Measurements from ENCODE around the gene MEF2C.

Gene MEF2C

DNA sequence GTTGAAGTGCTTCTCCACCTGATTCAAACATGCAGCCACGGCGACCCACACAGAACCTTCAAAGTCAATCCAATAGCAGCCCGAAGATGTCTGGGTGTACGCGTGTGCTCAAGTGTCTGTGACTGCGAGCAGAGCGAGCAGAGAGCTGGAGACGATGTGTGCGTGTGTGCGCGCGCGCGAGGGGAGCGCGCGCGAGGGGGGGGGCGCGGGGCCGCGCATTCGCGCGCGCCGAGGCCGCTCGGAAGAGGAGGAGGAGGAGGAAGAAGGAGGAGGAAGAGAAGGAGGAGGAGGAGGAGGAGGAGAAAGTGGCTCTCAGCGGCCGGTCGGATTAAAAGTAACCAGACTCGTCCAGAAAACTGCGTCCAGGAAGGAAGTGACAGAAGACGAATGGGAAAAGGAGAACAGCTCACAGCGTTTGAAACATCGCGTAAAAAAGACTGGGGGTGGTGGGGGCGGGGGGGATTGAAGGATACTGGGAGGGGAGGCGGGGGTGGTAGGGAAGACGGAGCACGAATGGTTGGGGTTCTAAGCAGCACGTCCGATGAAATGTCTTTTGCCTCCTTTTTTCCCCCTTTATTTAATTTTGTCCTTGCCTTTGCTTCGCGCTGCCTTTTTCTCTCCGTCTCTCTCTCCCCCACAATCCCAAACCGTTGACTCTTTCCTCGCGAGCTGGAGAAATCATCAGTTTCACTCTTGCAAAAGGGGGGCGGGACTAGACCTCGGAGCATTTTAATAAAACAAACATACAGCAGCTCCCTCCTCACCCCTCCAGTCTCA is at the start of gene MEF2C:
Gene MEF2C, minus strand, starts transcription at position 126 of the 777 bp plus-strand sequence. CDS start 59,396 bp downstream, outside the sequence.
- no peak for DNase-seq (ENCODE audit: low read depth)

DNA sequence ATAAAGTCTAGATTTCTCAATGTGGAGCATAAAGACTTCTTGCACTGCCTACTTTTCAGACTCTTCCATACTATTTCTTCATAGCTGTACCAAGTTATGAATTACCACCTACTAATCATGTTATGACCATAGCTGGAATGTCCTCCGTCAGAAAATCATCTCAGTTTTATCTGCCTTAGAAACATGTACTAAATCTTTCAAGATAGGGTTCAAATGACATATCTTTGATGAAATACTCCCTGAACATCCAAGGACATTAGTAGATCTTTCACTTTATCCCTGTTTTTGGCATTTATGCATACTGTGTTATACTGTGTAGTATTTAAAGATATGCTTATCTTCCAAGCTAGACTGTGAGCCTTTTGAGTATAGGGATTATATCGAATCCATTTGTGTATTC is 49.6 kb upstream of the MEF2C start:
- DNase-seq (ENCODE audit: low read depth): no peak
- no peak overlapping the region for H3K4me3 ChIP-seq (ENCODE audit: low read depth, low read length)
- TF ChIP-seq, protein P1, sequence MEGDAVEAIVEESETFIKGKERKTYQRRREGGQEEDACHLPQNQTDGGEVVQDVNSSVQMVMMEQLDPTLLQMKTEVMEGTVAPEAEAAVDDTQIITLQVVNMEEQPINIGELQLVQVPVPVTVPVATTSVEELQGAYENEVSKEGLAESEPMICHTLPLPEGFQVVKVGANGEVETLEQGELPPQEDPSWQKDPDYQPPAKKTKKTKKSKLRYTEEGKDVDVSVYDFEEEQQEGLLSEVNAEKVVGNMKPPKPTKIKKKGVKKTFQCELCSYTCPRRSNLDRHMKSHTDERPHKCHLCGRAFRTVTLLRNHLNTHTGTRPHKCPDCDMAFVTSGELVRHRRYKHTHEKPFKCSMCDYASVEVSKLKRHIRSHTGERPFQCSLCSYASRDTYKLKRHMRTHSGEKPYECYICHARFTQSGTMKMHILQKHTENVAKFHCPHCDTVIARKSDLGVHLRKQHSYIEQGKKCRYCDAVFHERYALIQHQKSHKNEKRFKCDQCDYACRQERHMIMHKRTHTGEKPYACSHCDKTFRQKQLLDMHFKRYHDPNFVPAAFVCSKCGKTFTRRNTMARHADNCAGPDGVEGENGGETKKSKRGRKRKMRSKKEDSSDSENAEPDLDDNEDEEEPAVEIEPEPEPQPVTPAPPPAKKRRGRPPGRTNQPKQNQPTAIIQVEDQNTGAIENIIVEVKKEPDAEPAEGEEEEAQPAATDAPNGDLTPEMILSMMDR (IDR thresholded peaks at IDR 0.05; ENCODE audit: control insufficient read depth, extremely low read depth, insufficient read depth): no peak

More for the DNA sequence above, at the start of gene MEF2C:
- peak within 1 kb of the TSS; percentile 52 for H3K4me3 ChIP-seq (ENCODE audit: low read depth, low read length)
- TF ChIP-seq, protein P1 (IDR thresholded peaks at IDR 0.05; ENCODE audit: control insufficient read depth, extremely low read depth, insufficient read depth): no peak

DNA sequence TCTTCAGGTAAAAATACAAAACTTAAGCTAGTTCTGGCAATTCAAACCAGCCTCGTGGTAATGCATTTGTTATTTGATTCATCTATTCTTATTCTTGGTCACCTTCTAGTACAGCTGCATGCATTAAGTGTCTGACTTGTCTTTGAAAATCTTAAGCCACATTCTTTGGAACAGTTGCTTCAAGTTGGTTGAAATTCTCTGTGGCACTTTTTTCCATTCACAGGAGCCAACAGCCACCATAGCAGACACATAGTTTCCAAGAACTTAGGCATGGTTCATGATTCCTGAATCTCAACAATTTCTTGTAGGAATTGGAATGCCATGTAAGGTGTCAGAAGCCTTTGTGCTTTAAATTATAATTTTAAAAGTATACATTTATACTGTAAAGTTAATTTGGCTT is 47.4 kb upstream of the MEF2C start:
- TF ChIP-seq, protein P1 (IDR thresholded peaks at IDR 0.05; ENCODE audit: control insufficient read depth, extremely low read depth, insufficient read depth): no peak
- no peak overlapping the region for H3K4me3 ChIP-seq (ENCODE audit: low read depth, low read length)
- DNase-seq (ENCODE audit: low read depth): no peak

DNA sequence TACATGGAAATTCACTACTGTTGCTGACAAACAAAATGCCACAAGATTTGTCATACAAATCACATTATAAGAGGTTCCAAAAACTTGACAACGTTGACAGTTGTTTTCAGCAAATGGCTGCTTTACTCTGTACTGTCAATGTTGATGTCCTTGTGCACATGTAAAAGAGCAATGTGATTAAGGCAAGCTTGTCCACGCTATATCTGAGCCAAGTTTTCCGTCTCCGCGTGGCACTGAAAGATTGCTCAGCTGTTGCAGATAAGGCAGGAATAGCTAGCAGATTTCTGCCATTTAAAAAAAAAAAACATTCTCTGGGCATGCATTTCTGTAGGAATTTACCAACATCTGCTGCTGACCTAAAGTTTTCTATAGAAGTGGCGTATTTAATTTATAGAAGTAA is 46.4 kb upstream of the MEF2C start:
- no peak for DNase-seq (ENCODE audit: low read depth)
- no peak overlapping the region for H3K4me3 ChIP-seq (ENCODE audit: low read depth, low read length)
- TF ChIP-seq, protein P1 (IDR thresholded peaks at IDR 0.05; ENCODE audit: control insufficient read depth, extremely low read depth, insufficient read depth): no peak

DNA sequence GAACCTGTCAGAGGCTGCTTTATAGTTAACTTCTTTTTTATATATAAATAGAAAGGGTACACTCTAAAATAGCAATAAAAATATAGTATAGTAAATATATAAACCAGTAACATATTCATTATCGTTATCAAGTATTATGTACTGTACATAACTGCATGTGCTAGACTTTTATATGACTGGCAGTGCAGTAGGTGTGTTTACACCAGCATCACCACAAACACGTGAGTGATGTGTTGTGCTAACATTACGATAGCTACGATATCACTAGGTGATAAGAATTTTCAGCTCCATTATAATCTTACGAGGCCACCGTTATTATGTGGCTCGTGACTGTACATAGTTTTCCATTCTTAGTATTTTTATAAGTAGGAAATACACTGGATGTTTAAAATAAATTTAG is 43.8 kb upstream of the MEF2C start:
- TF ChIP-seq, protein P1 (IDR thresholded peaks at IDR 0.05; ENCODE audit: control insufficient read depth, extremely low read depth, insufficient read depth): no peak
- no peak overlapping the region for H3K4me3 ChIP-seq (ENCODE audit: low read depth, low read length)
- DNase-seq (ENCODE audit: low read depth): no peak

DNA sequence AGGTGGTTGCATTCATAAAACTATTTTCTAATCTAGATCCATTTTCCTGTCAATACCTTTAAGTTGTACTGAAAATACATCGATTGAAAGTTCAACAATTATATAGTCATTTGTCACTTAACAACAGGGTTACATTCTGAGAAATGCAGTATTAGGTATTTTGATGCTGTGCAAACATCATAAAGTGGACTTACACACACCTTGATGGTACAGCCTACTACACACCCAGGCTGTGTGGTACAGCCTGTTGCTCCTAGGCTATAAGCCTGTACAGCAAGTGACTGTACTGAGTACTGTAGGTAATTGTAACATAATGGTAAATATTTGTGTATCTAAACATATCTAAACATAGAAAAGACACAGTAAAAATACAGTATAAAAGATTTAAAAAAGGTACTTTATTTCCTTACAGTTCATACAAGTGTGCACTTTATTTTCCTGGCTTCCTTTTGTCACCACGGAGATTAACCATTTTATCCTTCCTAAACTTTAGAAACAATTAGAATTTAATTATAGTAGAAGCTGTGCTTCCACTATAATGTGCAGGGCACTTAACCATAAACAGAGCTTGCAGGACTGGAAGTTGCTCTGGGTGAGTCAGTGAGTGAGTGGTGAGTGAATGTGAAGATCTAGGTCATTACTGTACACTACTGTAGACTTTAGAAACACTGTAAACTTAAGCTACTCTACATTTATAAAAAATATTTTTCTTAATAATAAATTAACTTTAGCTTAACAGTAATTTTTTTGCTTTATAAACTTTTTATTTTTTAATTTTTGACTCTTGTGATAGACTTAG is 42.9 kb upstream of the MEF2C start:
- H3K4me3 ChIP-seq (ENCODE audit: low read depth, low read length): no peak overlapping the region
- DNase-seq (ENCODE audit: low read depth): no peak
- TF ChIP-seq, protein P1 (IDR thresholded peaks at IDR 0.05; ENCODE audit: control insufficient read depth, extremely low read depth, insufficient read depth): no peak

All from LNCaP clone FGC (cell line).